GM12801 (cell line): Measurements from ENCODE around the gene ZNF862.

Experiments
- TF ChIP-seq, protein P1 (sequence below): IDR thresholded peaks from one replicate; pipeline ENCODE4 v1.5.1; 2011; ENCODE audit warnings: control low read depth; ENCODE audit not compliant: insufficient read length; ENCODE audit errors: extremely low read depth

The ZNF862 gene

DNA sequence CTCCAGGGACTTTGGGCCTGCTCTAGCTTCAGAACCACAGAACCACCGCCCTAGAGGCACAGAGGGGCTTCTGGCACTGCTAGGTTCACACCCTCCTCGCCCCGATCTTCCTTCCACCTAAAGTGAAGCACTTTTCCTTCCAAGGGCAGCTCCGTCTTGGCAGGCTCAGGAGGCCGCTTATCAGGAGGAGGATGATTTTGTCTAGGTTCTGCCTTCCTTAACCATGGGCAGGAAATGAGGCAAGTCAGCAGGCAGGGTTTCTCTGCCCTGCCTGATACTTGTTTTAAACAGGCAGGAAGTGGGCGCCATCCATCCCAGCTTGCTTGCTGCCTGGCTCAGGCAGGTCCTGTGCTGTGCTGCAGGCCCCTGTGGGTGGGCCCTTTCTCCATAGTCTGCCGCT, 27.3 kb downstream of the ZNF862 start:
- TF ChIP-seq, protein P1, sequence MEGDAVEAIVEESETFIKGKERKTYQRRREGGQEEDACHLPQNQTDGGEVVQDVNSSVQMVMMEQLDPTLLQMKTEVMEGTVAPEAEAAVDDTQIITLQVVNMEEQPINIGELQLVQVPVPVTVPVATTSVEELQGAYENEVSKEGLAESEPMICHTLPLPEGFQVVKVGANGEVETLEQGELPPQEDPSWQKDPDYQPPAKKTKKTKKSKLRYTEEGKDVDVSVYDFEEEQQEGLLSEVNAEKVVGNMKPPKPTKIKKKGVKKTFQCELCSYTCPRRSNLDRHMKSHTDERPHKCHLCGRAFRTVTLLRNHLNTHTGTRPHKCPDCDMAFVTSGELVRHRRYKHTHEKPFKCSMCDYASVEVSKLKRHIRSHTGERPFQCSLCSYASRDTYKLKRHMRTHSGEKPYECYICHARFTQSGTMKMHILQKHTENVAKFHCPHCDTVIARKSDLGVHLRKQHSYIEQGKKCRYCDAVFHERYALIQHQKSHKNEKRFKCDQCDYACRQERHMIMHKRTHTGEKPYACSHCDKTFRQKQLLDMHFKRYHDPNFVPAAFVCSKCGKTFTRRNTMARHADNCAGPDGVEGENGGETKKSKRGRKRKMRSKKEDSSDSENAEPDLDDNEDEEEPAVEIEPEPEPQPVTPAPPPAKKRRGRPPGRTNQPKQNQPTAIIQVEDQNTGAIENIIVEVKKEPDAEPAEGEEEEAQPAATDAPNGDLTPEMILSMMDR, result no peak

DNA sequence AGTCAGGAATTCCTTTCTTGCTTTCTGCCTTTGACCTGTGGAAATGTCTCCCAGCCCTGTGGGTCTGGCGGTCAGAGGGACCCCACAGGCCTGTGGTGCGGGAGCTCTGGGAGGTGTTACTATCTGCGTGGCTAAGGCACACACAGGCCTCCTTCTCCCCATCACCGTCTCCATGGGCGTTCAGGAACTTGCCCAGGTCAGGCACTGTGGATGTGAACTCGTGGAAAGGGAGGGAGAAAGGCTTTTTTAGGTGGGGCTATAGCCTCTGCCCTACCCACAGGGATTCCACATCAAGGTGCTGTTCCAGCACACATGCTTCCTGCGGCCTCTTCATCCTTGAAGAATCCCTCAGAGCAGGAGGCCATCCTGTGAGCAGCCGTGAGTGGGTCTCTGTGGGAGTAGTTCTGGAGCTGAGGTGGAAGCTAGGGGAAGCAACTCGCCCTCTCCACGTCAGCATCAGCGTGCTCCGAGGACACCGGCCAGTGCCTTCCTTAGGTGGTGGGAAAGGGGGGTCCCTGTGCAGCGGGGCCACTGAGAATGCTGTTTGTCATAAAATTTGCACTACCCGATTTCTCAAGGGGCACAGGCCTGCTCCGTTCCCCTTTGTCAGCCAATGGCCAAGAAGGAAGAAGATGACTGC, 28.1 kb downstream of the ZNF862 start:
- TF ChIP-seq, protein P1, result no peak

DNA sequence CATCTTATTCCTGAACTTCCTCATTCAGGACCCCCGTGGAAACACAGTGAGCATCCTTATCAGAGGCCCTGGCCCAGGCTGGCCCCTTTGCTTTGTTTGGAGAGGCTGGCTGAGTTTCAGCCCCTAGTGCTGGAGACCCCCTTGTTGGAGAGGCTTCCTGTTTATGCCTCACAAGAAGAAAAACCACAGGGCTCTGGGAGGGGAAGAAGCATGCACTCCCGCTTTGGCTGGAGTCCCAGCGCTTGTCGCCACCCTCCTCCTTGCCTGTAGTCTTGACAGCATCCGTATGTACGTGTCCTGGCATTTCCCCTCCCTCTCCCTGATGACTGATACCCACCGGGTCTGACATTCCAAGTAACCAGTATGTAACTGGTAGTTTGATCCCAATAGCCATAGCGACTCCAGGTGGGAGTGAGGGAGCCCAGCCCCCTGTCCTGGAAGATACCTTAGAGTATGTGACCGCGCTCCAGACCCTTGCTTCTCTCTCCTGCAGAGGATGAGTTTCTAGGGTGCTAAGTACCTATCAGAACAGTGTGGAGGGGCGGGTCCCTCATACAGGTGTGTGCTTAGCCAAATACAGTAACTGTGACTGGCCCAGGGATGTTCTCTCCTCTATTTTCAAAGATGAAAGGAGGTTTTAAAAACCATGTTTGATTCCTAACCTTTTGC, 28.7 kb downstream of the ZNF862 start:
- TF ChIP-seq, protein P1, result no peak

DNA sequence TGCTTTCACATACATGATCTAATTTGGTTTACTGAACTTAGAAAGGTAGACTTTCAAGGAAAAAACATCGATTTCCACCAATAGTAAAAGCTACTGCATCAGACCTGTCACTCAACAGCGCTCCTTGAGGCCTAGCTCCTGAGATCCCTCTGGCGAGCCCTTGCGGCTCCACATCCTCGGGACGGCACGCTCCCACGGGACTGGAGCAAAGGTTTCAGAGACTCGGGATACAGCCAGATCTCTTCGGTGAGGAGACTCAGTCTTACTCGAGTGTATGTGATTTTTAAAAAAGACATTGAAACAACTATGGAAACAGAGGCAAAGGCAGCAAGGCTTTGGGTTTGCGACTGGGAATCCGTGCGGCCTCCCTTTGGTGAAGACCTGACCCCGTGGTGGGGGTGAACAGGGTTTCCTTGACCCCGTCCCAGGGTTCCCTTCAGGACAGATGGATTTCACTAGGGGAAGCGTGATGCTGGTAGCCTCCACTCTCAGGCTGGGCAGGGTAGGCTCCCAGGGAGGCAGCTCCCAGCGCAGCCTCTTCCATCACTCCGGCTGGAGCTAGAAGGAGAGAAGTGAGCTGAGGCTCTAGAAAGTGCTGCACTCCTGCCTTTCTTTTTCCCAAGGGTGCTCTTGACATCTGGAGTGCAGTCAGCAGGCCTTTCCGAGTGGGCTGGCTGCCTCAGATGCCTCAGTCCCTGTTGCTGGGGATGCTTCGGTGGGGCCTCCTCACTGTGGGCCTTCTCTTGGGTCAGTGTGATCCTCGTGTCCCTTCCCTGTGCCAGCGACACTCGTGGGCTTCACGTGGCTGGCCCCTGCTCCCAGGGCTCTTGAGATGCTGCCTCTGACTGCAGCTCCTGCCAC, 29.8 kb downstream of the ZNF862 start:
- TF ChIP-seq, protein P1, result no peak

DNA sequence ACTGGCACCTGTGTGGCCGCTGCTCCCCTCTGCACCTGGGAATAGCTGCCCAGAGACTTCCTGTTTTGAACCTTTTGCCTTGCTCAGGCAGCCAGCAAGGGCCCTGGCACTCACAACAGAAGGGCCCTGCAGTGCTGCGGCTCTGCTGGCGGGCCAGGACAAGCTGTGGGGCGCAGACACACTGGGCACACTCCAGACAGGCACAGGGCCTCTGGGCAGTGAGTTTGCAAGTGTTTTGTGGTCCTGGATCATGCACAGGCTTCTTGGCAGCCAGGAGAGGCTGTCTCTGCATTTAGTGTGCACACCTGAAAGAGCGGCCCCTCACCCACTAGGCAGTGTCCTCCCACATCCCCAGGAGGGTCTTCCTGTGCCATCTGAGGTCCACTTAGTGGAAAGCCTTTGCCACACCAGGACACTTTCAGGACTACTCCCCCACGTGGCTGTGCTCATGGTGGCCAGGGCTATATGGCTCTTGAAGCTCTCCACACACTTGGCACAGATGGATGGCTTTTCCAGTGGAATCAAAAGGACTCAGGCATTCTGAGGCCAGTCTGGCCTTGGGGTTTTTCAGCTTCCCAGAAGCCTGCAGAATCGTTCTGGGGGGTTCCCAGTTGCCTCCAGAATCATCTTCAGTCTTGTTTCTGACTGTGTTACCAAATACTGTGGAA, 30.6 kb downstream of the ZNF862 start:
- TF ChIP-seq, protein P1, result no peak

DNA sequence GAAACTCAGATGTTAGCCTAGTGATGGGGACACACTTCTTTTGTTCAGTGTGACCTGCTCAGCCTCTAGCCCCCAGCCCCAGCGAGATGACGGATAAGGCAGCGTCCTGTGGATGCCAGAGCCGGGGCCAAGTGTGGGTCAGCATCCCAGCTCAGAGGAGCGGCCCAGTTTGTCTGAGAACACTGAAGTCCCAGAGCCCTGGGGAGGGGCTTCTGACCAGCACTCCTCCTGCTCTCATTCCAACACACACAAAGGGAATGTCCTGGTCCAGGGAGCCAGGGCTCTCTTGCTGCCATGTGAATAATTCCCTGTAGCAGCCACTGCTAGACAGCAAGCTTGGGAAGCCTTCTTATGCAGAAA, 31.1 kb downstream of the ZNF862 start:
- TF ChIP-seq, protein P1, result no peak

DNA sequence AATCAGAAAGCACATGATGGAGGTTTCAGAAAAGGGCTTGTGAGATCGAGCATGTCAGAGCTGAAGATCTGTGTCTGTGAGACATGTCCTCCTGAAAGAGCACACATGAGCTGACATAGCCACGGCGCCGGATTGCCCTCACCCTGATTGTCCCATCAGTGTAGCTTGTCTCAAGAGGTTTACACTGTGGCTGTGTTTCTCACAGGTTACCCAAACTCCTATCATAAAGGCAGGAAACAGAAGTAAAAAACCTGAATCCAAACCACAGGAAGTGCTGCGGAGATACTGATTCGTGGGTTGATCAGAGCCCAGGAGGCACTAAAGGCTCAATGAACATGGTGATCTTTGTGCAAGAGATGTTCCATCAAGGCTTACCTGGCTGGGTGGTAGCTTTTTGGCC, 31.7 kb downstream of the ZNF862 start:
- TF ChIP-seq, protein P1, result no peak
